Right ventricle myocardium superior (tissue), 1 donor: ENCODE data around the gene UBTD1. TPM values are rescaled to one million over a fixed set of nuclear protein-coding genes. Genes with fewer than 3 reads are reported as not detected.
"Not testable (repeated sequence)": the region's sequence is repeated elsewhere in the genome, so short reads cannot be mapped to it uniquely, and the experiment has no call there.

ENCODE experiments used
- ATAC-seq: fragments of 200-7000 bp; cut with Tn5 transposase; one replicate; pipeline ENCODE4 v1.9.1; 2020; ENCODE audit warnings: mild to moderate bottlenecking; ENCODE audit not compliant: poor library complexity
- DNase-seq: peaks from one replicate; pipeline ENCODE4 v3.0.0-alpha.2; 2020
- intact Hi-C: fragments of 100-400 bp; cut with DNase I; formaldehyde crosslinking; loops from one replicate; pipeline ENCODE4 v1.11.2; 2022
- total RNA-seq: library from RNA; stranded (reverse); fragmentation: NEBNext Ultra II Directional; extraction: Animal tissue kit (Norgen Biotek cat#: 25700); gene quantifications from one replicate; pipeline ENCODE4 v1.2.1, GENCODE V29; 2021
- donor health status: DM: no; HTN: yes; CAD: no; lungs with severe emphysema.

Gene UBTD1
- total RNA-seq, 1 donor from 2014 or later, result 26.7 TPM

- intact Hi-C loops, result no loop called here
- ATAC-seq (no peak), DNase-seq (no peak)
Observed at GRCh38 chr10:97525683-97526110, 27.0 kb downstream of the UBTD1 start.

GRCh38 chr10:97528876-97529275 lies 30.2 kb downstream of the UBTD1 start:
- ATAC-seq, DNase-seq, intact Hi-C loops: not testable (repeated sequence)

- peak; percentile 30 for ATAC-seq
- intact Hi-C loops, result no loop called here
- DNase-seq, result no peak
Observed at GRCh38 chr10:97529685-97530465, 31.2 kb downstream of the UBTD1 start.

- intact Hi-C loops, result no loop called here
- ATAC-seq (no peak), DNase-seq (no peak)
Observed at GRCh38 chr10:97531401-97531986, 32.8 kb downstream of the UBTD1 start.

GRCh38 chr10:97532935-97533671 lies 34.4 kb downstream of the UBTD1 start:
- ATAC-seq, result no peak
- no peak for DNase-seq
- intact Hi-C loops, result no loop called here

- DNase-seq (no peak), ATAC-seq (no peak)
- intact Hi-C loops, result no loop called here
Observed at GRCh38 chr10:97533888-97534287, 35.2 kb downstream of the UBTD1 start.

- intact Hi-C loops, result no loop called here
- DNase-seq (no peak), ATAC-seq (no peak)
Observed at GRCh38 chr10:97534746-97535367, 36.1 kb downstream of the UBTD1 start.

- intact Hi-C loops, result no loop called here
- no peak for ATAC-seq
- no peak for DNase-seq
Observed at GRCh38 chr10:97537186-97537869, 38.6 kb downstream of the UBTD1 start.

GRCh38 chr10:97538411-97538810 lies 39.7 kb downstream of the UBTD1 start:
- intact Hi-C loops, result no loop called here
- ATAC-seq, result no peak
- no peak for DNase-seq

GRCh38 chr10:97538839-97539238 lies 40.1 kb downstream of the UBTD1 start:
- intact Hi-C loops, result no loop called here
- ATAC-seq, result no peak

GRCh38 chr10:97539523-97540200 lies 40.9 kb downstream of the UBTD1 start:
- DNase-seq, result no peak
- intact Hi-C loops, result no loop called here
- peak; percentile 19 for ATAC-seq

More at GRCh38 chr10:97538839-97539238, 40.1 kb downstream of the UBTD1 start:
- no peak for DNase-seq

GRCh38 chr10:97540669-97541500 lies 42.2 kb downstream of the UBTD1 start:
- ATAC-seq, result no peak
- intact Hi-C loops, result no loop called here
- no peak for DNase-seq

GRCh38 chr10:97542169-97543024 lies 43.7 kb downstream of the UBTD1 start:
- DNase-seq, result peak; percentile 78
- intact Hi-C loops, result no loop called here
- peak; percentile 77 for ATAC-seq

GRCh38 chr10:97543025-97543546 lies 44.4 kb downstream of the UBTD1 start:
- ATAC-seq, result peak; percentile 83
- DNase-seq, result peak; percentile 81
- intact Hi-C loops, result no loop called here

- ATAC-seq (no peak), DNase-seq (no peak)
- intact Hi-C loops, result no loop called here
Observed at GRCh38 chr10:97546456-97547270, 47.9 kb downstream of the UBTD1 start.

- intact Hi-C loops, result no loop called here
- ATAC-seq (no peak), DNase-seq (no peak)
Observed at GRCh38 chr10:97547271-97547600, 48.5 kb downstream of the UBTD1 start.
